ENCODE results near the gene DOCK1. TPM values are rescaled to one million over a fixed set of nuclear protein-coding genes. Genes with fewer than 3 reads are reported as not detected.
"Not testable (repeated sequence)": the region's sequence is repeated elsewhere in the genome, so short reads cannot be mapped to it uniquely, and the experiment has no call there.

Gene DOCK1
- total RNA-seq, 4 donors from 2014 or later = 4.3 to 6.0 (median 4.8) TPM

GRCh38 chr10:126935263-126935946, 30.2 kb downstream of the DOCK1 start:
- Histone ChIP-seq H3K9me3 (no peaks in the 10 kb centered on the region), H3K36me3 (no peaks in the 10 kb centered on the region), H3K4me3 (no peak overlapping the region), H3K27ac (no peak overlapping the region), H3K4me1 (peaks cover 7 to 14% of the 10 kb centered on the region in 2 donors), H3K27me3 (no peaks in the 10 kb centered on the region)
- ATAC-seq (no peak), DNase-seq (no peak)
- in situ Hi-C loops (cut with MboI; ENCODE audit: low sequenced_read_pairs in 4 of 4) = no loop called here
- intact Hi-C loops (cut with DNase I; ENCODE audit: low total_unique reads) = no loop called here
- TF ChIP-seq CTCF (IDR thresholded peaks at IDR 0.05 in 4 of 5, conservative IDR thresholded peaks at IDR 0.05 in 1 of 5) (no peak), POLR2A (IDR thresholded peaks at IDR 0.05) (no peak)

GRCh38 chr10:126937026-126937425, 31.8 kb downstream of the DOCK1 start:
- Histone ChIP-seq H3K27me3 (no peaks in the 10 kb centered on the region), H3K36me3 (no peaks in the 10 kb centered on the region), H3K4me1 (peaks cover 0 to 6% of the 10 kb centered on the region in 2 donors), H3K4me3 (no peak overlapping the region), H3K27ac (no peak overlapping the region), H3K9me3 (no peaks in the 10 kb centered on the region)
- intact Hi-C loops (cut with DNase I; ENCODE audit: low total_unique reads) (no loop called here), in situ Hi-C loops (cut with MboI; ENCODE audit: low sequenced_read_pairs in 4 of 4) (no loop called here)
- ATAC-seq = no peak
- no peak for DNase-seq
- TF ChIP-seq POLR2A (IDR thresholded peaks at IDR 0.05) (no peak), CTCF (IDR thresholded peaks at IDR 0.05 in 4 of 5, conservative IDR thresholded peaks at IDR 0.05 in 1 of 5) (no peak)

DNA sequence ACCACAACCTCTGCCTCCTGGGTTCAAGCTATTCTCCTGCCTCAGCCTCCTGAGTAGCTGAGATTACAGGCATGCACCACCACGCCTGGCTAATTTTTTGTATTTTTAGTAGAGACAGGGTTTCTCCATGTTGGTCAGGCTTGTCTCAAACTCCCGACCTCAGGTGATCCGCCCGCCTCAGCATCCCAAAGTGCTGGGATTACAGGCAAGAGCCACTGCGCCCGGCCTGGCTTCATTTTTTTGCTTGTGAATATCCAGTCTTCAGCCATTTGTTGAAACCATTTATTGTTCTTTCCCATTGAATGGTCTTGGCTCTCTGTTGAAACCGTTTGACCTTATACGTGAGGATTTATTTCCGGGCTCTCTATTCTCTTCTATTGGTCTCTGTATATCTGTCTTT, 32.9 kb downstream of the DOCK1 start:
- DNase-seq; H3K27me3 ChIP-seq; H3K9me3 ChIP-seq; H3K4me1 ChIP-seq; ATAC-seq; H3K36me3 ChIP-seq; H3K27ac ChIP-seq; intact Hi-C loops (cut with DNase I; ENCODE audit: low total_unique reads); H3K4me3 ChIP-seq; in situ Hi-C loops (cut with MboI; ENCODE audit: low sequenced_read_pairs in 4 of 4): not testable (repeated sequence)

GRCh38 chr10:126939706-126940105, 34.5 kb downstream of the DOCK1 start:
- Histone ChIP-seq H3K4me3 (no peak overlapping the region), H3K27me3 (no peaks in the 10 kb centered on the region), H3K27ac (no peak overlapping the region), H3K4me1 (peaks cover 0 to 6% of the 10 kb centered on the region in 2 donors), H3K9me3 (no peaks in the 10 kb centered on the region), H3K36me3 (no peaks in the 10 kb centered on the region)
- no peak for ATAC-seq
- TF ChIP-seq POLR2A (IDR thresholded peaks at IDR 0.05) (no peak), CTCF (IDR thresholded peaks at IDR 0.05 in 4 of 5, conservative IDR thresholded peaks at IDR 0.05 in 1 of 5) (no peak)
- intact Hi-C loops (cut with DNase I; ENCODE audit: low total_unique reads) = no loop called here
- in situ Hi-C loops (cut with MboI; ENCODE audit: low sequenced_read_pairs in 4 of 4) = no loop called here
- no peak for DNase-seq

- no peak for ATAC-seq
- Histone ChIP-seq H3K27ac (no peak overlapping the region), H3K9me3 (no peaks in the 10 kb centered on the region), H3K36me3 (no peaks in the 10 kb centered on the region), H3K4me3 (no peak overlapping the region), H3K4me1 (peaks cover 0 to under 1% of the 10 kb centered on the region in 2 donors), H3K27me3 (no peaks in the 10 kb centered on the region)
- in situ Hi-C loops (cut with MboI; ENCODE audit: low sequenced_read_pairs in 4 of 4) (no loop called here), intact Hi-C loops (cut with DNase I; ENCODE audit: low total_unique reads) (no loop called here)
- DNase-seq = no peak
- TF ChIP-seq POLR2A (IDR thresholded peaks at IDR 0.05) (no peak), CTCF (IDR thresholded peaks at IDR 0.05 in 4 of 5, conservative IDR thresholded peaks at IDR 0.05 in 1 of 5) (no peak)
These were observed 35.6 kb downstream of the DOCK1 start for GRCh38 chr10:126940670-126941310.

All from gastrocnemius medialis (tissue), 4 donors.